Keratinocyte (primary cell): ENCODE data around the gene DNASE1.

Experiments used
- EZH2 ChIP-seq: IDR thresholded peaks from one replicate; pipeline ENCODE4 v1.6.1; 2012; ENCODE audit warnings: inconsistent platforms, mild to moderate bottlenecking, low read length, moderate library complexity
- TF ChIP-seq, protein P1 (sequence below), 3 experiments: IDR thresholded peaks in 1 of 3; conservative IDR thresholded peaks in 1 of 3; optimal IDR thresholded peaks in 1 of 3; 2 replicates in 2 of 3; 3 replicates in 1 of 3; pipeline versions ENCODE3 to v1.5.1; 2011; ENCODE audit warnings: low read length in 3 of 3, mild to moderate bottlenecking in 3 of 3, moderate library complexity in 2 of 3, control low read depth in 1 of 3, inconsistent platforms in 1 of 3; ENCODE audit not compliant: insufficient read depth in 2 of 3; ENCODE audit errors: extremely low read depth in 1 of 3

DNA sequence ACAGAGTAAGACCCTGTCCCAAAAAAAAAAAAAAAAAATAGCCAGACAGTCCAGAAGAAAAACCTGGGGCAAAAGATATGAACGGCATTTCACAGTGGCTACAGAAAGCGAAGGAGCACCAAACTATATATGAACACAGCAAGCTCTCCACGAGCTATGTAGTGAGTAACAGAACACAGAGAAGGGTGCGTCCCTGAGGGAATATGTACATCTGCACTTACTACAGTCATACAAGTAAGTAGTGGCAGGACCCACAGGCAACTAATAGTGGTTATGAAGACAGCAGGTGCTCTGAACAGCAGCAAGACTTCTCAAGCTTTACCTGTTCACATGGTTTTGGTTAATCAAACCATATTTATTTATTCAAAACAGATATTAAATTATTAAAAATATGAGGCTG, 47.0 kb downstream of the DNASE1 start:
- TF ChIP-seq, protein P1, sequence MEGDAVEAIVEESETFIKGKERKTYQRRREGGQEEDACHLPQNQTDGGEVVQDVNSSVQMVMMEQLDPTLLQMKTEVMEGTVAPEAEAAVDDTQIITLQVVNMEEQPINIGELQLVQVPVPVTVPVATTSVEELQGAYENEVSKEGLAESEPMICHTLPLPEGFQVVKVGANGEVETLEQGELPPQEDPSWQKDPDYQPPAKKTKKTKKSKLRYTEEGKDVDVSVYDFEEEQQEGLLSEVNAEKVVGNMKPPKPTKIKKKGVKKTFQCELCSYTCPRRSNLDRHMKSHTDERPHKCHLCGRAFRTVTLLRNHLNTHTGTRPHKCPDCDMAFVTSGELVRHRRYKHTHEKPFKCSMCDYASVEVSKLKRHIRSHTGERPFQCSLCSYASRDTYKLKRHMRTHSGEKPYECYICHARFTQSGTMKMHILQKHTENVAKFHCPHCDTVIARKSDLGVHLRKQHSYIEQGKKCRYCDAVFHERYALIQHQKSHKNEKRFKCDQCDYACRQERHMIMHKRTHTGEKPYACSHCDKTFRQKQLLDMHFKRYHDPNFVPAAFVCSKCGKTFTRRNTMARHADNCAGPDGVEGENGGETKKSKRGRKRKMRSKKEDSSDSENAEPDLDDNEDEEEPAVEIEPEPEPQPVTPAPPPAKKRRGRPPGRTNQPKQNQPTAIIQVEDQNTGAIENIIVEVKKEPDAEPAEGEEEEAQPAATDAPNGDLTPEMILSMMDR (optimal IDR thresholded peaks at IDR 0.05 in 1 of 3, IDR thresholded peaks at IDR 0.05 in 1 of 3, conservative IDR thresholded peaks at IDR 0.05 in 1 of 3; ENCODE audit: extremely low read depth in 1 of 3, insufficient read depth in 2 of 3, low read length in 3 of 3): no peak
- no peak for TF ChIP-seq EZH2
